ENCODE data around the gene TMEM178A.

DNA sequence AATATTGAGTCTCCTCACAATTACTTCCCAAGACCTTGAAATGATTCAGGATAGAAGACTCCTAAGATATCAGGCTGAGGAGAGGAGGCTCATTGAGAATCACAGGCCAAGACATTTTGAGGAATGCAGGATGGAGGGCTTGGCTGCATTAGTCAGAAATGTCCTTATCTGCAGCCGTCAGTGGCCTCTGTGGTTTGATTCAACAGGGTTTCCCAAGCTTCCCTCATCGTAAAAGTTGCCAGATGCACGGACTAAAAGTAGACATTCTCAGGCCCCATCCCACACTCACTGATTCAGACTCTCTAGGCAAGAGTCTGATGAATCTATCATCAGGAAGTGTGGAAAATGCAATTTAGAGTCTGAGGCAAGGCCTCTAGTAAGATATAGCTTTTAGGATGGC is 34.0 kb upstream of the TMEM178A start:
- no peak for TF ChIP-seq POLR2A (IDR thresholded peaks at IDR 0.05)
- TF ChIP-seq, protein P1, sequence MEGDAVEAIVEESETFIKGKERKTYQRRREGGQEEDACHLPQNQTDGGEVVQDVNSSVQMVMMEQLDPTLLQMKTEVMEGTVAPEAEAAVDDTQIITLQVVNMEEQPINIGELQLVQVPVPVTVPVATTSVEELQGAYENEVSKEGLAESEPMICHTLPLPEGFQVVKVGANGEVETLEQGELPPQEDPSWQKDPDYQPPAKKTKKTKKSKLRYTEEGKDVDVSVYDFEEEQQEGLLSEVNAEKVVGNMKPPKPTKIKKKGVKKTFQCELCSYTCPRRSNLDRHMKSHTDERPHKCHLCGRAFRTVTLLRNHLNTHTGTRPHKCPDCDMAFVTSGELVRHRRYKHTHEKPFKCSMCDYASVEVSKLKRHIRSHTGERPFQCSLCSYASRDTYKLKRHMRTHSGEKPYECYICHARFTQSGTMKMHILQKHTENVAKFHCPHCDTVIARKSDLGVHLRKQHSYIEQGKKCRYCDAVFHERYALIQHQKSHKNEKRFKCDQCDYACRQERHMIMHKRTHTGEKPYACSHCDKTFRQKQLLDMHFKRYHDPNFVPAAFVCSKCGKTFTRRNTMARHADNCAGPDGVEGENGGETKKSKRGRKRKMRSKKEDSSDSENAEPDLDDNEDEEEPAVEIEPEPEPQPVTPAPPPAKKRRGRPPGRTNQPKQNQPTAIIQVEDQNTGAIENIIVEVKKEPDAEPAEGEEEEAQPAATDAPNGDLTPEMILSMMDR (IDR thresholded peaks at IDR 0.05): no peak
